Activated CD4-positive, alpha-beta T cell treated with anti-CD3 and anti-CD28 coated beads for 1 hour (primary cell): ENCODE measurements around the gene DCC.
"Not testable (repeated sequence)": the region's sequence is repeated elsewhere in the genome, so short reads cannot be mapped to it uniquely, and the experiment has no call there.

Experiments used
- DNase-seq: peaks from one replicate; pipeline ENCODE4 v3.0.0-alpha.2; 2020

DCC gene

DNA sequence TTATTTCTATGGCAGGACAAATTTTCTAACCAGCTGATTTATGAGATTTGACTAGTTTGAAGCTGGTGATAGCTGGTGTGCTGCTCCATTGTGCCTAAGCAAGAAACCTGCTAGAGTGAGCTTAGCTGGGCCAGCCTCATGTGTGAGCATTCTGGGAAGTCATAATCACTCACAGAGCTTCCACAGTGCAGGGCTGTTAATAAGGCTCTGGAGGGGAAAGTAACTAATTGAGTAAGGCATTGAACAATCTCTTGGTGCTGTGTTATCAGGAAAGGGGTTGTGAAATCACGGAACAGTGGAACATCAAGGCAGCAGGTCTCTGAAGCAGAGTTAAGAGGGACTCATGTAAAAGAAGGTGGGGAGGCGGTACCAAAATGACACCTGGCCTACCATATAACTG is 1111.9 kb downstream of the DCC start:
- no peak for DNase-seq

DNA sequence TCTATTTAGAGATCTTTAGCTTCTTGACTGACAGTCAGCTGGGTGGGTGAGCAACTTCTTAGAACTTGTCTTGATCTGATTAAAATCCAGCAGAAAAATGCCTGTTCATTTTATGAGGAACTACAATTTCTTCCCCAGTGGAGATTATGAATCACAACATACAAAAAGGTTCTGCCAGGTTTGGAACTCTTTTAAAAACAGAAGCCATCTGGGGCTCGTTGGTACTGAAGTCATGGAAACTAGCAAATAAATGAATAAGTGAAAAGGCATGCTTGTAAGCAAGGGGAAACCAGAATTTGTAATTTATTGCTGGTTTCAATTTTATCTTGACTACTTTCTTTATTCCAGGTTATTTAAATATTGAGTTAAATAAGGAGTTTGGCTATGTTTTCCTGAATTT is 1117.1 kb downstream of the DCC start:
- DNase-seq = no peak

DNA sequence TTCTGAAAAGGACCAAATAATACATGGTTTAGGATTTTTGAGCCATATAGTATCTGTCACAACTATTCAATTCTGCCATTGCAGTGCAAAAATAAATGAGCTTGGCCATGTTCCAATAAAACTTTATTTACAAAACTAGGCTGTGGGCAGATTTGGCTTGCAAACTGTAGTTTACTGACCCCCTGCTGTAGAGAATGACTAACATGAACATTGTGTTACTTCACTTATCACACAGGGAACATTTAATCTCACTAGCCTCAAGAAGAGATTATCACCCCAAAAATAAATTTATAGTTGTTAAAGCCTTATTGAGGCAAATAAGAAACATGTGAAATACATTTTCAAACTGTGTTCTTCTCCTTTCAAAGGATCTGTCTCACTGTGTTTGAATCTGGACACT is 1118.3 kb downstream of the DCC start:
- DNase-seq = no peak

DNA sequence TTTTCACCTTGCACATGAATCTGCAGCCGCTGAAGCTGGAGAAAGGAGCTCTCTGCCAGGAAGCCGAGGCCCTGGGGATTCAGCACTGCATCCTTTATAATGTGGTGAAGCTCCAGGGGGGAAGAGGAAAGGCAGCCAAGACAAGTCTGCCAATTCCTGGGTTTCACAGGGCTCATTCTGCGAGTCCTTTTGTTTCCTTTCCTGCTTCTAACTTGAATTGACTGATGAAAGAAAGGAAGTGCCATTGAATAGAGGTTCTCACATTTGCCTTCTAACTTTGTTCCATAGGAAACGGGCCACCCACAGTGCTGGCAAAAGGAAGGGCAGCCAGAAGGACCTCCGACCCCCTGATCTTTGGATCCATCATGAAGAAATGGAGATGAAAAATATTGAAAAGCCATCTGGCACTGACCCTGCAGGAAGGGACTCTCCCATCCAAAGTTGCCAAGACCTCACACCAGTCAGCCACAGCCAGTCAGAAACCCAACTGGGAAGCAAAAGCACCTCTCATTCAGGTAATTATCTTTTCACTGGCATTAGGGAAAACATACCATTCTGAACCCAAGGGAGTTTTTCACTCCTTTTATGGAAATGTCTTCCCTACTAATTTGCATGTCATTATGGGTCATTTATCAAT is 1119.1 kb downstream of the DCC start:
- no peak for DNase-seq

DNA sequence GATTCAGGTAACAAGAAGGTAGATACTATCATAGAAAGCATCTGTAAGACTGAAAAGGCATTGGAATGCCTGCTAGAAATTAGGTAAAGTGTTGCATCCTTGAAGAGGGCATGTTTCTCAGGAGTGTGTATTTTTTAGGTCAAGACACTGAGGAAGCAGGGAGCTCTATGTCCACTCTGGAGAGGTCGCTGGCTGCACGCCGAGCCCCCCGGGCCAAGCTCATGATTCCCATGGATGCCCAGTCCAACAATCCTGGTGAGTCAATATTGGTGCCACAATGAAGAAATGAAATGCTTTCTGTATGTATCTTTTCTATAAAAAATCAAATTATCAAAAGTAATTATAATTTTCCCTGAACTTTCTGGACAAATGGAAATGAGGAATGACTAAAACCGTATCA is 1127.8 kb downstream of the DCC start:
- no peak for DNase-seq

DNA sequence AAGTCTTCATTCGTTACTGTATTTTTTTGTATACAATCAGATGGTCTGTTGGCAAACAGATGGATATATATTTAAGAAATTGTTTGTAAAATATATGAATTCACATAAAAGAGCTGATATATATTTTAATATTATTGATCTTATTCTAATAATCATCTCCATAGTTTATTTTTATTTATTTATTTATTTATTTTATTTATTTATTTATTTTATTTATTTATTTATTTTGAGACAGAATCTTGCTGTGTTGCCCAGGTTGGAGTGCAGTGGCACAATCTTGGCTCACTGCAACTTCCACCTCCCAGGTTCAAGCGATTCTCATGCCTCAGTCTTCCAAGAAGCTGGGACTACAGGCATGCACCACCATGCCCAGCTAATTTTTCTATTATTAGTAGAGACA is 1128.2 kb downstream of the DCC start:
- not testable (repeated sequence) for DNase-seq

DNA sequence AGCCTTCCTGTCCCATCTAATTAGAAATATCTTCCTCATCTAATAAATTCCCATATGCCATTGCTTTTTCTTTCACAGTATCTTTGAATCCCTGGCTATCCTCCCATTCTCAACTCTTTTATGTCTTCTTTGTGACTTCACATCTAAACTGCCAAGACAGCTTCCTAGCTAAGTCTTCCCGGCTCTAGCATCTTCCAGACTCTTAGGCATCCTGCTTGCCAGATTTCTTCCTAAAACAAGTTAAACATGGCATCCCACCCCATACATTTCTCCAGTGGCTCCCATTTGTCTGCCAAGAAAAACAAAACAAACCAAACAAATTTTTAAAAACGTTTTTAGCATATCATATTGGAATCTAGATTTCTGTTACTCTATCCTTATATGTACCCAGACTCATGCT is 1132.5 kb downstream of the DCC start:
- no peak for DNase-seq

DNA sequence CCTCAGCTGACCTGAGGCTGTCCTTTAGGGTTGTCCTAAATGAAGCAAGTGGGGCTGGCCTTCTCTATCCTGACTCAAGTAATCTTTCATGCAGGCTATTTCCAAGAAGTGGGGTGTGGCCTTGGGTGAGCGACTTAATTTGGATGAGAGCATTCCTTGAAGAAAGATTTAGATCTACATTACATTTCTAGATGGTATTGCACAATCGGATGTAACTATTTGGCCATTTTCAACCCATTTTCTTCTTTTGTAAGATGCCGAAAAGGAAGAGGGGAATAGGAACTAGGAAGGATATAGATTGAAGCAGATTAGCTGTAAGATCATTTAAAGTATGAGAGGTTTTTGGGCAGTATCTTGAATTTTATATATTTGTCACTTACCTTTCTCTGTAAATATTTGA is 1138.2 kb downstream of the DCC start:
- no peak for DNase-seq

DNA sequence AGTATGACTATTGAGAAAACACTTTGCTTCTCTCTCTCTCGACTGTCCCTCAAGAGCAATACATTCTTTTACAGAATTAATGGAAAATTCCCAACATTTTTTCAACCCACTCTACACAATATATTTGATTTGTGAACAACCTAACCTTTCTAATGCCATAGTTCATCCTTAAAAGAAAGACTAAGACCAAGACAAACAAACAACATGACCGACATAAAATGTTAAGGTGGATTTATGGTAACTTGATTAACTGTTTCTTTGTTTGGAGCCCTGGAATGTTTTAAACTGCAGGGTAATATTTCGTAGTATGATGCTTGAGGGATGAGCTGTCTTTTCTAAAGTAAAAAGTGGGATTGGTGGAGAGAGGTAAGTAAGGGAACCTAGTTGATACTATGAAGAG is 1146.3 kb downstream of the DCC start:
- DNase-seq = no peak

DNA sequence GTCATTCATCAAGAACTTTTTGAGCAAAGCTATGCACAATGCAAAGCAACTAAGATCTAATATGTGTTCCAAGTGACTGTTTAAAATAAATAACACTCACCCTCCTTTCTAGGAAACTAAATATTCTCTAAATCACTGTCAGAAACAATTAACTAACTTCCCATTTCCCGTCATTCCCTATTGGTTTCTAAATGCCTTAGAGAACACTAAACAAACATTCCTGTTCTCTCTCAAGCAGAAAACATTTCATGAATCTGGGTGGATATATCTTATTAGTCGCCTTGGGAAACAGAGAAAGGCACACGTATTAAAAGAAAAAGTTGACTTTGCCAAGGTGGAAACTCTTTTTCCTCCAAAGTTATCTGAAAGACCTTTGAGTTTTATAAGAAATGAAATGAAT is 1149.3 kb downstream of the DCC start:
- DNase-seq = no peak

DNA sequence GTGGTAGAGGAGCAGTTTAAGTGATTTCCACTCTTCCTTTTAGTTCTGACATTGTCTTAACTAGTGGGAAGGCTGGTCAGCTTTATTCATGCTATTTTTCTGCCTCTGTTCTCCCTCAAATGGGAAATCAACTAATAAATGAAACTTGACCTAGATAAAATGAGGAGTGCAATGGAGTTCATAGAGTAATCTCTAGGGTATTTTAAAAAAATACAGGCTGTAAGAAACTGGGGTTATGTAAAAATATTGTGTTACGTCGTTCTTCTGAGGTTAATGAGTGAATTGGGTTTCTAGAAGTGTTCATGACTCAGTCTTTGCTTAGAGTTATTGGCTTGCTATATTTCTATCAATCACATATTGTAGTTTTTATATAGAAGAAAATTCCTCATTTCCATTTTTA is 1150.0 kb downstream of the DCC start:
- no peak for DNase-seq

DNA sequence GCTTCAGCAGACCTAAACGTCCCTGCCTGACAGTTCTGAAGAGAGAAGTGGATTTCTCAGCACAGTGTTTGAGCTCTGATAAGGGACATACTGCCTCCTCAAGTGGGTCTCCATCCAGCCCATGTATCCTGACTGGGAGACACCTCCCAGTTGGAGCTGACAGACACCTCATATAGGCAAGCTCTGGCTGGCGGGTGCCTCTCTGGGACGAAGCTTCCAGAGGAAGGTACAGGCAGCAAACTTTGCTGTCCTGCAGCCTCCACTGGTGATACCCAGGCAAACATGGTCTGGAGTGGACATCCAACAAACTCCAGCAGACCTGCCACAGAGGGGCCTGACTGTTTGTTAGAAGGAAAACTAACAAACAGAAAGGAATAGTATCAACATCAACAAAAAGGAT is 1156.0 kb downstream of the DCC start:
- no peak for DNase-seq

DNA sequence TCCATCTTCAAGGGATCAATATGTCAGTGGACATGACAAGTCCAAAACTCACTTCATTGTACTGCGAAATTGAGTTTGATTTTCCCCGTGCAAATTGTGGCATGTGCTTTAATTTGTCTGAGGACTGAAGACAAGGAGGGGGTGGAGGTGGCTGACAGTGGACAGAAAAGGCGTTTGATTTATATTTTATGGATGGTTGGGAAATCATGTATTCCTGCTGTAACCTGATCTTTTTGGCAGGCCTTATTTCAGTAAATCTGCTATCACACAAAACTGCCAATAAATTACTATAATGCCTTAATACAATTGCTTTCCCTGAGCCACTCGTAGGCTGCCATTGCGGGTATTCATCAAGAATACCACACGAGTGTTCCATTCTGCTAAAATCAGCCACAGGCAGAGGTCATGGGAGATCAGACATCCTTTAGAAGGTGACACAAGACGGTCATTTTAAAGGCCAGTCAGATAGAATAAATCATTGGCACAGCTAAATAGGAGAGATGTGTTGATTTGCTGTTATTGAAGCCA is 1164.0 kb downstream of the DCC start:
- DNase-seq = no peak

DNA sequence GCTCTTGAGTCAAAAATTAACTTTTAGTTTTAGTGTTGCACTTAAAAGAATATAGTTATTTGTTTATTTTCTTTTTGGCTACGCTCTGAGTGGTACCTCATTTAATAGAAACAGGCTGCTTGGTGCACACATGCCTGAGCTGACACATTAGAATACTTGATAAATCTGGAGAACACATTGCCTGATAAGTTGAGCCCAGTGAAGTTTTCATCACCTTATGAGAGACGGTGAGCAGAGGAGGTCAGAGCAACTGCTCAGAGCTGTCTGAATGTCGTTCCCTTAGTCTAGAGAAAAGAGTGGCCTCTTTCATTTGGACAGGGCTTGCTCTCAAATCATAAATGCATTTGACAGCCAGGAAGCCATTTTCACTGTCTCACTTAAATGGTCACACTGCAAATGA is 1168.5 kb downstream of the DCC start:
- no peak for DNase-seq

DNA sequence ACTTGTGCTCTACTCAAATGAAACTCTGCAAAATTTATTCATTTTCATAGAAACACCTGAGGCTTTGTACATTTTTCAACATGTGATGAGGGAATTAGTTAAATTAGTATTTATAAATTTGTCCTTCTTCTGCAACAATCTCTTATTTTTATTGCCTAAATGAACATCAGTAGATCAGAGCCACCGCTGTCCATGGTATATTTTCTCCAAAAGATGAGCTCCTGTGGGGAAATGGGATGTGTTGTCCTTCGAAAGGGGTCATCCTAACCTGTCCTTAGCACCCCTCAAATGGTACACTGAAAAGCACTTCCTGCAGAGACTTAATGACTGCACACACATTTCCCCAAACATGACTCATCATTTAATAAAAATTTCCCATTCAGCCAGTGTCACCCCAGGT is 1169.9 kb downstream of the DCC start:
- DNase-seq = no peak

DNA sequence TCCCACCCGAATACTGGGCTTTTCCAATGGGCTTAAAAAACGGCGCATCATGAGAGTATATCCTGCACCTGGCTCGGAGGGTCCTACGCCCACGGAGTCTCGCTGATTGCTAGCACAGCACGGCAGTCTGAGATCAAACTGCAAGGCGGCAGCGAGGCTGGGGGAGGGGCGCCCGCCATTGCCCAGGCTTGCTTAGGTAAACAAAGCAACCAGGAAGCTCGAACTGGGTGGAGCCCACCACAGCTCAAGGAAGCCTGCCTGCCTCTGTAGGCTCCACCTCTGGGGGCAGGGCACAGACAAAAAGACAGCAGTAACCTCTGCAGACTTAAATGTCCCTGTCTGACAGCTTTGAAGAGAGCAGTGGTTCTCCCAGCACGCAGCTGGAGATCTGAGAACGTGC is 1171.7 kb downstream of the DCC start:
- DNase-seq = not testable (repeated sequence)

DNA sequence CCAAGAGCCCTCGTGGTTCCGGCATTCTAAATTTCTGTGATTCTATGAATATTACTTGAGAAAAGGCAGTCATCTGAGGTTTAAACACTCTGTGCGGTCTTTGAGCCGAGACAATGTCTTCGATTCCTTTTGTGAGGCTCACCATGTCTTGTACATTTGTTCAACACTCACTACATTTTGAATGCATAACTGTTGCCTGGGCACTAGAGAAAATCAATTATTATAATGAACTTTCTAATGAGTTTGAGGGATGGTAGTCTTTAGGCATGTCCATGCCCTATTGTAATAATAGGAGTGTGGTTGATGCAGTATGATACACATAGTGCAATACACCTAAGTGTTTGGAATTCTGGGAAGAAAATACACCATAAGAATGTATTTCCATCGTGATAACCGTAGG is 1181.1 kb downstream of the DCC start:
- no peak for DNase-seq

DNA sequence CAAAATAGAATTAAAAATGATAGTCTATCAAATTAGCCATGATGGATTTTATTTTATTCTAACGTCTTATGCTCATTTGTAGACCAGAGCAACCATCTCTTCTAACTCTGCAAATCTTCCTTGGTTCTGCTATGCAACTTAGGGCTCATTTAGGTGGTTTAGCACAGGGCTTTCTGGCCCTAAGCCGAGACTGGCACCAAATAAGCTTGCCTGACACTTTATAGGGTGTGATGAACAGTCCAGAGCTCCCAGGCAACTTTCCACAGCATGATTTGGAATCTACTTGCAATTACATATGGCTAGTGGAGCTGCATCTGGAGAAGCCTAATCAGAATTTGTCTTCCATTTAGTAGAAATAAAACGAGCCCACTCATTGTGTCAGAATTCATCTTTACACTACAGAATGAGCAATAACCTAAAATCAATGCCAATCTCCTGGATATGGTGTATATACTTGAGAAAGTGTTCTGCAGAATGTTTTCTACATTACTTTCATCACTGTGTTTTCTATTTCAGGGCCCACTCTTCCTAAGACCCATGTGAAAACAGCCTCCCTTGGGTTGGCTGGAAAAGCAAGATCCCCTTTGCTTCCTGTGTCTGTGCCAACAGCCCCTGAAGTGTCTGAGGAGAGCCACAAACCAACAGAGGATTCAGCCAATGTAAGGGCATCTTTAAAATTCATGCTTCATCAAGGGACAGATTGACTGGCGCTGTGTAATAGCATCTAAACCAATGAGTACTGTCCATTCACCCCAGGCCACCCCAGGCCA is 1186.3 kb downstream of the DCC start:
- no peak for DNase-seq

DNA sequence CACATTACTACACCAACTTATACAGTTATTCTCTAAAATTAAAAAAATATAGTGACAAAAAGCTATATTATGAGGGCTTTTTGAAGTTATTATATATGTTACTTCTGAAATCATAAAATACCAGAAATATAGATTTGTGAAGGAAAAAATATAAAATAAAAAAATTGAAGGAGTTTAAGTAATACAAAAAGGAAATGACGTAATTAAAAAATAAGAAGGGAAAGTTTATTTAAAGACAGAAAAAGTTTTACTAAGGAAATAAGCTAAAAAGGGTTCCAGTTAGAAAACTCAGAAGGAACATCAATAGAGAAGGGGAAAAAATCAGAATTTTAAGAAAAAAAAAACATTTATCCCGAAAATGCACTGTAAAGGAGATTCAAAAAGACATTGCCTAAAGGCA is 1187.4 kb downstream of the DCC start:
- DNase-seq = no peak

DNA sequence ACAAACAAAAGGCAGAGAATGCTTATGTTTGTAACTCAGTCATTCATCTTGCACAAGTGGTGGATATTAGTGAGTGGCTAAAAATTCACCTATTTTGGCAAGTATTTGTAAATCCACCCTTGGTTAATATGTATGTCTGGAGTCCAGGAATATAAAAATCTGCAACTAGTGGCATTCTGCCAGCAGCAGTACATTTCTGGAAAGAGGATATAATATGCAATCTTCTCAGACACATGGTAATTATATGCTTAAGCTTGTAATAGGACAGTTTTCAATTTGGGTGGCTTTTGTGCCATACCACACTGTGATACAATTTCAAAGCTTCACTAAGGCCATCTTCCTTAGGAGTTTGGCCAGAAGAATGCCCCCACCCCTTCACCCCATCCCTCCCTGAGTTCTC is 1191.2 kb downstream of the DCC start:
- DNase-seq = no peak

DNA sequence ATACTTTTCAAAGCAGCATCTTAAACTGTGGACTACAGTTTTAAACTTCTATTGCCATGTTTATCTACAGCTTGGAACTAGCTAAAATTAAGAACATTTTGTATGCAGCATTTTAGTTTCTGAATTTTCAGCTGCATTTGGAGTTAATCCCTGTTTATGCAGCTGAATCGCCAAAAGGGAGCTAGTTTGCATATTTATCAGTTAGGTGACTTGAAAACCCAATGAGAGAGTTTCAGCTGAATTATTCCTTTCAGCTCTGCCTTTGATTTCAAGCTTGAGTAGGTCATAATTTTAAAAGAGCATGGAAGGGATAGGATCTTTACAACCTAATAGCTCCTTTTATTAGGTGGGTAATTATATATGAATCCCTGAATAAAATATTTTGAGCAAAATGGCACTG is 1191.9 kb downstream of the DCC start:
- no peak for DNase-seq

DNA sequence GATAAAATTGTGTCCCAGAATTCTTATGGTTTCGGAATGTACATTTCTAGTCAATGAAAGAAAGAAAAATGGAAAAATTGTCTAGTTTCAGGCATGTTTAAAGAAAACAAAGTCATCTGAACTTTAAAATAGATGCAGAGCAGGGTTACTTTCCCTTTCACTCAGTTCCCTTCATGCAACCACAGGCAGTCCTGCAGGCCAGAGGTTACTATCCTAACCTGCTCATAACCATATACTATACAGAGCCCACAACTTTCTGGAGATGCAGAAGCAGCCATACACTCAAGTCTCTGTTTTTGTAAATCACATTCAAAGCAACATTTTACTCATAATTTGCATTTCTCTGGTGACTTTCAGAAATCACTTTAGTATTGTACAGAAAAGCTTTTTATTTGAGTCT is 1194.2 kb downstream of the DCC start:
- no peak for DNase-seq

DNA sequence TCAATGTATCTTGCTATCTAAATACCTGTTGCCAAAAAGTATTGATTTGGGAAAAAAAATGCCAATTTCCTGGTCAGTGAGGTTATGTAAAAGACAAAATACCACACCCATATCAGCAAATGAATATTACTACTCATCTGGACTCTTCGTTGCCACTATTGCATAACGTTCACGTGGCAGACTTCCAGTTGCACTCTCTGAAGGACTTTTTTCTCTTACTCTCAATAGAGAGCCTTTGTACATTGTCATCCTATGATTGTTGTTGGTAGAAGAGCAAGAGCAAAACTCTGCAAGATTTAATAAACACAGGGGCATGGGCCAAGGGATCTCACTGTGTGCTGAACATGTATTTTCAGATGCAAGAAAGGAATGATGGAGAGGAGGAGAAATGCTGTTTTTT is 1194.7 kb downstream of the DCC start:
- DNase-seq = no peak

DNA sequence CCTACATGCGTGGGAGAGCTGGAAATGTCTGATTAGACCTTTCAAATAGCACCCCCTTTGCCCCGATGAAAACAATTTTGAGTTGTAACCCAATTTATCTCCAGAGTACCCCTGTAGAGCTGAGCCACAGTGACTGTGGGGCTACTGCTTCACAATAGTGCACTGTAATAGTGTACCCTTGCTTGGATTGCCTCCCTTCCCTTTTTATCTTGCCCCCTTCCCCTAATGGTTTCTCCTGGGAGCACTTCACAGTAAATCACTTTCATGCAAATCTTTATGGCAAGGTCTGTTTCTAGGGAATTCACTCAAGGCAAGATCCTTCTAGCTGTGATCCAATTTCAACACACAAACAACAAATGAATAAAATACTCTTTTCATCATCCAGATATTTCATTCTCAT is 1196.9 kb downstream of the DCC start:
- DNase-seq = no peak

DNA sequence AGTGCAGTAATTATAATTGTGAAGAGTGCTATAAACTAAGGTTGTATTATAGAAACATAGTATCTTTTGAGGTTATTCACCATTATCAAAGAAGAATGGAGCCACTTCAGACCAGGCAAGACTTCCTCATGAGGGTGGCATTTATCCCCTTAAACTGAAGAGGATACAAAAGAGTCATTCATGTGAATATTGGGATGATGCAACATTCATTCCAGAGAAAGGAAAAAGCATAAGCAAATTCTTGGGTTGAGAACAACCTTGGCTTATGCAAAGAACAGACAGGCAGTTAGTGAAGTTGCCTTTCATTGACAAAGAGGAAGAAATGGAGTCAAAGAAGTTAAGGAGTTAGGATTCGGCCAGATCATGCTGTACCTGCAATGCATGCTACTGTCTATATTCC is 1201.9 kb downstream of the DCC start:
- no peak for DNase-seq
